ENCODE data around the gene NF2.

The NF2 gene

GRCh38 chr22:29632672-29633071 lies 29.2 kb downstream of the NF2 start:
- H3K4me3 ChIP-seq (ENCODE audit: low read depth, low read length): no peak overlapping the region
- TF ChIP-seq CTCF (IDR thresholded peaks at IDR 0.05; ENCODE audit: low read depth, low read length): no peak

GRCh38 chr22:29633514-29634312 lies 30.3 kb downstream of the NF2 start:
- no peak overlapping the region for H3K4me3 ChIP-seq (ENCODE audit: low read depth, low read length)
- no peak for TF ChIP-seq CTCF (IDR thresholded peaks at IDR 0.05; ENCODE audit: low read depth, low read length)

GRCh38 chr22:29634847-29635246 lies 31.4 kb downstream of the NF2 start:
- no peak for TF ChIP-seq CTCF (IDR thresholded peaks at IDR 0.05; ENCODE audit: low read depth, low read length)
- no peak overlapping the region for H3K4me3 ChIP-seq (ENCODE audit: low read depth, low read length)

- peak; percentile 50 for TF ChIP-seq CTCF (IDR thresholded peaks at IDR 0.05; ENCODE audit: low read depth, low read length)
- no peak overlapping the region for H3K4me3 ChIP-seq (ENCODE audit: low read depth, low read length)
Observed at GRCh38 chr22:29635734-29636357, 32.4 kb downstream of the NF2 start.

- no peak overlapping the region for H3K4me3 ChIP-seq (ENCODE audit: low read depth, low read length)
- TF ChIP-seq CTCF (IDR thresholded peaks at IDR 0.05; ENCODE audit: low read depth, low read length): no peak
Observed at GRCh38 chr22:29636751-29637150, 33.3 kb downstream of the NF2 start.

- no peak overlapping the region for H3K4me3 ChIP-seq (ENCODE audit: low read depth, low read length)
- no peak for TF ChIP-seq CTCF (IDR thresholded peaks at IDR 0.05; ENCODE audit: low read depth, low read length)
Observed at GRCh38 chr22:29637181-29637580, 33.7 kb downstream of the NF2 start.

- H3K4me3 ChIP-seq (ENCODE audit: low read depth, low read length): no peak overlapping the region
- no peak for TF ChIP-seq CTCF (IDR thresholded peaks at IDR 0.05; ENCODE audit: low read depth, low read length)
Observed at GRCh38 chr22:29638678-29639077, 35.2 kb downstream of the NF2 start.

Measured in WI38 (cell line).